ACC112 (cell line): ENCODE results near the gene SPAG9.

ENCODE experiments used
- H2AFZ ChIP-seq: fragments of 200-600 bp; sonication (generic); one replicate; pipeline ENCODE4 v1.6.0; 2017; ENCODE audit warnings: antibody characterized with exemption, low read length; ENCODE audit not compliant: unreplicated experiment
- H3K27ac ChIP-seq: fragments of 200-600 bp; sonication (generic); 2 replicates; pipeline ENCODE4 v1.5.1; 2014; ENCODE audit warnings: low read depth, mild to moderate bottlenecking, antibody characterized with exemption, low read length, moderate library complexity
- H3K27me3 ChIP-seq: fragments of 200-600 bp; sonication (generic); 2 replicates; pipeline ENCODE4 v1.6.1; 2014; ENCODE audit warnings: mild to moderate bottlenecking, antibody characterized with exemption, low read length, moderate library complexity, mixed read lengths; ENCODE audit not compliant: insufficient read depth
- H3K36me3 ChIP-seq: fragments of 200-600 bp; sonication (generic); 2 replicates; pipeline ENCODE4 v1.6.1; 2016; ENCODE audit warnings: mild to moderate bottlenecking, antibody characterized with exemption, low read length, moderate library complexity, mixed read lengths; ENCODE audit not compliant: insufficient read depth
- H3K4me1 ChIP-seq: fragments of 200-600 bp; sonication (generic); one replicate; pipeline ENCODE4 v1.6.1; 2016; ENCODE audit warnings: low read length, mixed read lengths; ENCODE audit not compliant: insufficient read depth, unreplicated experiment, control insufficient read depth
- H3K4me3 ChIP-seq: fragments of 200-600 bp; sonication (generic); 2 replicates; pipeline ENCODE4 v1.5.1; 2014; ENCODE audit warnings: mild to moderate bottlenecking, low read depth, low read length
- H3K79me2 ChIP-seq: fragments of 200-600 bp; sonication (generic); one replicate; pipeline ENCODE4 v1.6.0; 2016; ENCODE audit warnings: low read length; ENCODE audit not compliant: control insufficient read depth, unreplicated experiment, insufficient read depth

The SPAG9 gene

DNA sequence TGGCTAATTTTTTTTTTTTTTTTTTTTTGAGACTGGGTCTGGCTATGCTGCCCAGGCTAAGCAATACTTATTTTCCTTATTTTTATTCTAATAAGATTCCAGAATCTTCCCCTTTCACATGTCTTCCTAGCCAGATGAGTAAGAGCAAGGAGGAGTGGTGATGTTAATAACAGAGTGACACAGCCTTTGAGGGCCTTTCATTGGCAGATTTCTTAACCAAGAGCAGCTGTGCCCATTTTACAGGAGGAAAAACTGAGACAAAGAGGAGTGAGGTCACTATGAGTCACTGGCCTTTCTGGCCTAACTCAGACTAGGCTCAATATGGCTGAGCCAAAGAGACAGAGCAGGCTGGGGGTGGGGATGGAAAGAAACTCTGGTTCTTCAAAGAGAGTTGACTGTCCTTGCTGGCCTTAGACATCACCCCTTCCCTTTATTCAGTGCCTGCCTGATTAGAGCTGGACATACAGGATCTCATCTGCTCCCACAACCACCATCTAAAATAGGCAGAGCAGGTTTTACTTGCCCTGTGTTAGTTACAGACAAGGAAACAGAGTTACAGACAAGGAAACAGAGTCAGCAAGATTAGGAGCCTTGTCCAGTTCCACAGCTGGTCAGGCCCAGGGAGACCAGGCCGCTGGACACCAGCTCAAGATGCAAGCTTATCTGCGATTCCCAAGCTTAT is 204.5 kb downstream of the SPAG9 start:
- Histone ChIP-seq H3K79me2 (no peaks in the 10 kb centered on the region), H3K27ac (no peak overlapping the region), H3K4me1 (no peaks in the 10 kb centered on the region), H3K27me3 (no peaks in the 10 kb centered on the region), H2AFZ (no peak overlapping the region), H3K36me3 (no peaks in the 10 kb centered on the region), H3K4me3 (no peak overlapping the region)

DNA sequence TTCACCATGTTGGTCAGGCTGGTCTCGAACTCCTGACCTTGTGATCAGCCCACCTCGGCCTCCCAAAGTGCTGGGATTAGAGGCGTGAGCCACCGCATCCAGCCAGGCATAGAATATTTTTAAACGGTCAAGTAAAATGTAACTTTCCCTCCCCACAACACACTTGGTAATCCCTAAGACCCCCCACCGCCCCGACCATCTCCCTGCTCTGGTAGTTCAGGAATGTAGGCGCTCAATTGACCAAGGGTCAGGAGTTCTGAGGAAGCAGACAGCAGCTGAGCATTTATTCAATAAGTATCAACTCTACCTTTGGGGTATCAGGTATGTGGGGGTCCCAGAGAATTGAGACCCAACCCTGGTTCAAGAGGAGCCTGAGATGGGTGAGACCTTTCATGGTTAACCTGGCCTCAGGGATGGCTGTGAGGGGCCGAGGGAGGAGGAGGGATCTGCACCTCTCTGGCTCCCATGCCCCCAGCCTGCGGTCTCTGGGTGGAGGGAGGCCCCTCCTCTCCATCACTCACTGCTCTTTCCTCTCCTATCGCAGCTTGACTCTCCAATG is 206.1 kb downstream of the SPAG9 start:
- Histone ChIP-seq H2AFZ (no peak overlapping the region), H3K27me3 (no peaks in the 10 kb centered on the region), H3K4me3 (no peak overlapping the region), H3K36me3 (no peaks in the 10 kb centered on the region), H3K27ac (no peak overlapping the region), H3K79me2 (no peaks in the 10 kb centered on the region), H3K4me1 (no peaks in the 10 kb centered on the region)

DNA sequence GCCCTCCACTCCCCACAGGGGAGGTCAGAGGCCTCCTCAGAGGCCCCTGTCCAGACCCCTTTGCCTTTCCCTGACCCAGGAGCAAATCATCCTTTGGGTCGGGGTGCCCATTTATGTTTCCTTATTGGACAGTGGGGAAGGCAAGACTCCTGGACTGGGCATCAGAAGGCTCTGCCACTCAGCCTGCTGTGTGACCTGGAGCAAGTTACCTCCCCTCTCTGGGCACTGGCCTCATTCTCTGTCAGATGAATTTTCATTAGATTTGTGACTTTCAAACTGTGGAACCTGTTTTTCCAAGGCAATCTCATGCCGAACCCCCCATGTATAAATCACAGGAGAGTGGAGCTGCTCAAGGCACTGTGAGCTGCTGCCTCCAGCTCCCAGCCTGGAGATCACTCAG is 207.5 kb downstream of the SPAG9 start:
- H3K4me1 ChIP-seq, result no peaks in the 10 kb centered on the region

More for the DNA sequence above, 207.5 kb downstream of the SPAG9 start:
- no peaks in the 10 kb centered on the region for H3K27me3 ChIP-seq
- no peak overlapping the region for H3K27ac ChIP-seq
- no peak overlapping the region for H2AFZ ChIP-seq
- H3K79me2 ChIP-seq, result no peaks in the 10 kb centered on the region
- H3K36me3 ChIP-seq, result no peaks in the 10 kb centered on the region
- no peak overlapping the region for H3K4me3 ChIP-seq
